GM12878 (cell line): Measurements from ENCODE around the gene PROB1. TPM values are rescaled to one million over a fixed set of nuclear protein-coding genes. Genes with fewer than 3 reads are reported as not detected.

ENCODE experiments used
- ATAC-seq: fragments of 200-7000 bp; cut with Tn5 transposase; 3 replicates; pipeline ENCODE4 v1.9.1; 2020; ENCODE audit warnings: mild to moderate bottlenecking, moderate library complexity
- BruUV-seq: library from RNA; stranded (reverse); fragments of 400-500 nt; replicated peaks from 2 replicates; lab custom pipeline; 2021; lab: Mats Ljungman, UMichigan
- CTCF ChIA-PET: fragments of 300-600 bp; sonication (Branson Sonifier 250); formaldehyde crosslinking; extraction: SDS; loops from one replicate; lab custom pipeline; 2021; ENCODE audit warnings: inconsistent platforms; lab: Yijun Ruan, JAX
- POLR2A ChIA-PET: fragments of 350-600 bp; formaldehyde crosslinking; extraction: SDS; loops from one replicate; lab custom pipeline; 2021; ENCODE audit warnings: inconsistent platforms; lab: Charles Lee
- RAD21 ChIA-PET: fragments of 300-600 bp; sonication (Branson Sonifier 250); formaldehyde crosslinking; loops from one replicate; lab custom pipeline; 2023; ENCODE audit warnings: antibody characterized with exemption; ENCODE audit not compliant: unreplicated experiment; lab: Charles Lee
- SMC1A ChIA-PET: fragments of 300-600 bp; sonication (Branson Sonifier 250); formaldehyde crosslinking; loops from one replicate; lab custom pipeline; 2023; ENCODE audit not compliant: unreplicated experiment, uncharacterized antibody; lab: Charles Lee
- DNase-seq: peaks from one replicate; pipeline ENCODE4 v3.0.0-alpha.2; 2011; ENCODE audit warnings: low read depth, low spot score
- FAIRE-seq: peaks from 3 replicates; lab custom pipeline; 2011; peaks lifted over from hg19 to GRCh38; lab: Jason Lieb, UNC
- H2AFZ ChIP-seq: 2 replicates; pipeline ENCODE4 v1.6.0; 2011; ENCODE audit warnings: low read depth, low read length, control low read depth; ENCODE audit not compliant: control insufficient read depth
- H3K27ac ChIP-seq: 2 replicates; pipeline ENCODE4 v1.5.1; 2011; ENCODE audit warnings: control low read depth; ENCODE audit not compliant: control insufficient read depth, insufficient read depth
- H3K27me3 ChIP-seq, 2 experiments: replicated peaks in 1 of 2; 2 replicates each; pipeline versions ENCODE4 v1.6.0 to v1.6.1; 2011; ENCODE audit warnings: low read length in 1 of 2; ENCODE audit not compliant: control insufficient read depth in 2 of 2, insufficient read depth in 2 of 2
- H3K36me3 ChIP-seq, 2 experiments: 2 replicates each; pipeline ENCODE4 v1.5.1; 2011; ENCODE audit warnings: low read length in 1 of 2; ENCODE audit not compliant: control insufficient read depth in 2 of 2, insufficient read depth in 2 of 2
- H3K4me1 ChIP-seq: 2 replicates; pipeline ENCODE4 v1.6.1; 2011; ENCODE audit warnings: mild to moderate bottlenecking, low read length, moderate library complexity, mixed read lengths; ENCODE audit not compliant: control insufficient read depth, insufficient read depth
- H3K4me2 ChIP-seq: 2 replicates; pipeline ENCODE4 v1.6.0; 2011; ENCODE audit warnings: control low read depth; ENCODE audit not compliant: control insufficient read depth, insufficient read depth
- H3K4me3 ChIP-seq: fragments of 200-600 bp; sonication (generic); 2 replicates; pipeline ENCODE4 v1.5.1; 2016
- H3K79me2 ChIP-seq: 2 replicates; pipeline ENCODE4 v1.6.0; 2011; ENCODE audit warnings: low read length; ENCODE audit not compliant: control insufficient read depth, insufficient read depth
- H3K9ac ChIP-seq: 2 replicates; pipeline ENCODE4 v1.8.0; 2011; ENCODE audit warnings: low read length, control low read depth, mixed read lengths; ENCODE audit not compliant: control insufficient read depth, insufficient read depth
- H3K9me3 ChIP-seq: replicated peaks from 3 replicates; pipeline ENCODE4 v1.5.1; 2011; ENCODE audit warnings: mild to moderate bottlenecking, low read length; ENCODE audit not compliant: control insufficient read depth, insufficient read depth
- H4K20me1 ChIP-seq: 2 replicates; pipeline ENCODE4 v1.6.0; 2011; ENCODE audit not compliant: control insufficient read depth, insufficient read depth
- CBX3 ChIP-seq: fragments of 200-600 bp; sonication (generic); IDR thresholded peaks from 2 replicates; pipeline ENCODE4 v1.6.1; 2016; ENCODE audit warnings: low read depth, borderline replicate concordance
- CHD1 ChIP-seq: IDR thresholded peaks from 2 replicates; pipeline ENCODE4 v1.6.1; 2012; ENCODE audit warnings: low read depth, low read length, improper control_type of control experiment
- EGR1 ChIP-seq, 2 experiments: IDR thresholded peaks; 1 replicate in 1 of 2; 2 replicates in 1 of 2; pipeline ENCODE4 v1.6.1; 2011 to 2012; ENCODE audit warnings: low read depth in 2 of 2, low read length in 2 of 2, borderline replicate concordance in 1 of 2, mild to moderate bottlenecking in 1 of 2, moderate library complexity in 1 of 2
- EZH2 ChIP-seq: IDR thresholded peaks from 2 replicates; pipeline ENCODE4 v1.6.1; 2012; ENCODE audit warnings: low read depth, mild to moderate bottlenecking, control low read depth, inconsistent platforms, low read length, borderline replicate concordance; ENCODE audit not compliant: control insufficient read depth
- LARP7 ChIP-seq: fragments of 450-650 bp; IDR thresholded peaks from 2 replicates; pipeline ENCODE4 v1.6.1; 2017; ENCODE audit warnings: mild to moderate bottlenecking
- MEF2A ChIP-seq: IDR thresholded peaks from 2 replicates; pipeline ENCODE4 v1.6.1; 2011; ENCODE audit warnings: low read depth, mild to moderate bottlenecking, low read length, moderate library complexity; ENCODE audit not compliant: insufficient read depth
- RFX5 ChIP-seq: IDR thresholded peaks from 2 replicates; pipeline ENCODE4 v1.6.1; 2011; ENCODE audit warnings: low read depth, low read length, improper control_type of control experiment
- SMC3 ChIP-seq: IDR thresholded peaks from 2 replicates; pipeline ENCODE4 v1.6.1; 2011; ENCODE audit warnings: low read length, improper control_type of control experiment, borderline replicate concordance
- SUPT20H ChIP-seq: IDR thresholded peaks from 2 replicates; pipeline ENCODE4 v1.6.1; 2011; ENCODE audit warnings: low read depth, mild to moderate bottlenecking, low read length, moderate library complexity, borderline replicate concordance; ENCODE audit not compliant: control insufficient read depth
- ZNF24 ChIP-seq: fragments of 450-650 bp; IDR thresholded peaks from 2 replicates; pipeline ENCODE4 v1.6.1; 2017; ENCODE audit warnings: antibody characterized with exemption, mild to moderate bottlenecking
- WGBS: methylation state at CpG from one replicate; pipeline ENCODE4 v1.1.6; 2016; ENCODE audit warnings: low lambda C conversion rate; ENCODE audit not compliant: insufficient replicate concordance, insufficient coverage; ENCODE audit errors: missing lambda C conversion rate; 5-methylcytosine and 5-hydroxymethylcytosine counted together
- in situ Hi-C: fragments of 300-500 bp; cut with MboI; formaldehyde crosslinking; loops from 9 replicates; pipeline ENCODE4 v1.14.3; 2018; ENCODE audit warnings: mixed read lengths
- intact Hi-C: fragments of 100-400 bp; cut with micrococcal nuclease; formaldehyde crosslinking; loops from one replicate; pipeline ENCODE4 v1.14.2; 2022; ENCODE audit not compliant: unreplicated experiment
- polyA plus RNA-seq, 11 experiments: library from polyadenylated mRNA; depleted of rRNA in 4 of 11; unstranded in 6 of 11; stranded (reverse) in 5 of 11; fragments of >200 nt; fragmentation: Nextera tagmentation in 4 of 11; fragmentation: Illumina TruSeq in 1 of 11; extraction: Ambion mirVana in 4 of 11; extraction: Trizol in 1 of 11; gene quantifications; 1 replicate in 1 of 11; 2 replicates in 10 of 11; pipeline versions ENCODE4 v1.2.1 to v1.2.3, GENCODE V29; 2011 to 2016; ENCODE audit warnings: inconsistent platforms in 2 of 11, missing spikeins in 2 of 11, low read depth in 1 of 11
- total RNA-seq, 4 experiments: library from RNA; depleted of rRNA in 3 of 4; stranded (reverse); fragments of >200 nt in 3 of 4; fragmentation: Illumina TruSeq in 1 of 4; extraction: Trizol in 1 of 4; gene quantifications; 2 replicates each; pipeline versions ENCODE4 v1.2.1 to v1.2.3, GENCODE V29; 2013 to 2021
- TF ChIP-seq, protein P1 (sequence below): fragments of 450-650 bp; IDR thresholded peaks from 2 replicates; pipeline ENCODE4 v1.6.1; 2018; ENCODE audit warnings: mild to moderate bottlenecking, low read depth, moderate library complexity; ENCODE audit not compliant: partially characterized antibody
- TF ChIP-seq, protein P2 (sequence below): fragments of 450-650 bp; IDR thresholded peaks from 2 replicates; pipeline ENCODE4 v1.6.1; 2017; ENCODE audit warnings: mild to moderate bottlenecking, moderate library complexity
- TF ChIP-seq, protein P3 (sequence below): fragments of 450-650 bp; IDR thresholded peaks from 2 replicates; pipeline ENCODE4 v1.6.1; 2017; ENCODE audit warnings: mild to moderate bottlenecking, low read depth, inconsistent platforms; ENCODE audit not compliant: poor library complexity, severe bottlenecking

The PROB1 gene
- total and polyA plus RNA-seq, 10 of the 15 experiments (the other 5 are each of a cell fraction or from before 2014, with no cell fraction given), result 0.14 to 8.1 (median 2.9) TPM

DNA sequence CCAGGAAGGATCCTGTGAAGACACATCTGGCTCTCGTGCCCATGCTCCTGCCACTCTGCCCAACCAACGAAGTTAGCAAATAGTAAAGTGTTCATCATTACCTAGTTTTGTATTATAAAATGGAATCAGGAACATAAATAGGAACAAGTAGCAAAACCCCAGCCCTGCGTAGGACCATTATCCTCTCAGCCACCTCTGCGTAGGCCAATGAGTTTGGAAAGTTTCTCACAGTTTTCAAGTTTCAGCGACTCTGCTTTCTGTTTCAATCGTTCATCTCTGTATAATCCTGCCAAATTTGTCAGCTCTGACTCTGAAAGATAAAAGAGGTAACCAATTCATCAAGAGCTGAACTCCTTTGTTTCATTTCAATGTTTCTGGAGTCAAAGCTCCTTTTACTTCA lies 19.1 kb upstream of the PROB1 start (continued):
- TF ChIP-seq, protein P1, sequence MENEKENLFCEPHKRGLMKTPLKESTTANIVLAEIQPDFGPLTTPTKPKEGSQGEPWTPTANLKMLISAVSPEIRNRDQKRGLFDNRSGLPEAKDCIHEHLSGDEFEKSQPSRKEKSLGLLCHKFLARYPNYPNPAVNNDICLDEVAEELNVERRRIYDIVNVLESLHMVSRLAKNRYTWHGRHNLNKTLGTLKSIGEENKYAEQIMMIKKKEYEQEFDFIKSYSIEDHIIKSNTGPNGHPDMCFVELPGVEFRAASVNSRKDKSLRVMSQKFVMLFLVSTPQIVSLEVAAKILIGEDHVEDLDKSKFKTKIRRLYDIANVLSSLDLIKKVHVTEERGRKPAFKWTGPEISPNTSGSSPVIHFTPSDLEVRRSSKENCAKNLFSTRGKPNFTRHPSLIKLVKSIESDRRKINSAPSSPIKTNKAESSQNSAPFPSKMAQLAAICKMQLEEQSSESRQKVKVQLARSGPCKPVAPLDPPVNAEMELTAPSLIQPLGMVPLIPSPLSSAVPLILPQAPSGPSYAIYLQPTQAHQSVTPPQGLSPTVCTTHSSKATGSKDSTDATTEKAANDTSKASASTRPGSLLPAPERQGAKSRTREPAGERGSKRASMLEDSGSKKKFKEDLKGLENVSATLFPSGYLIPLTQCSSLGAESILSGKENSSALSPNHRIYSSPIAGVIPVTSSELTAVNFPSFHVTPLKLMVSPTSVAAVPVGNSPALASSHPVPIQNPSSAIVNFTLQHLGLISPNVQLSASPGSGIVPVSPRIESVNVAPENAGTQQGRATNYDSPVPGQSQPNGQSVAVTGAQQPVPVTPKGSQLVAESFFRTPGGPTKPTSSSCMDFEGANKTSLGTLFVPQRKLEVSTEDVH, result no peak

DNA sequence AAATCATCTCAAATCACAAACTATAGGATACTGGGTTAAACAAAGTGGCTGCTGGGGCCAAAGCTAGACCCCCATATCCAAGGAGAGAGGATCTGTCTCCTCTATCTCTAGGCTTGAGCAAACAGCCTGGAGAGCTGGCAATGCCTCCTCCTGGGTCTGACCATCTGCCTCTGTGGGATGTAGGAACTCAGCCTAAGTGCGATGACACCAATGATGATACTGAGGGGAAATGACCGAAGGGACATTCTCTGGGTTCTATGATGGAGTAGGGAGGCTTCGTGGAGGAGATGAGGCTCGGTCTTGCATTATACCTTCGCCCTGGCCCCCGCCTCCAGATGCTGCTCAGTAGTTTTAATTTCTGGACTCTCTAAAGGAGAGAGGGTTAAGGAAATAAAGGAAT lies 18.2 kb upstream of the PROB1 start:
- no peak for FAIRE-seq
- no peak overlapping the region for H3K4me3 ChIP-seq
- H3K9me3 ChIP-seq, result no peaks in the 10 kb centered on the region
- no peaks in the 10 kb centered on the region for H3K79me2 ChIP-seq
- no peak overlapping the region for H3K9ac ChIP-seq
- ATAC-seq, result no peak
- no peaks in the 10 kb centered on the region for H3K27me3 ChIP-seq
- no peak overlapping the region for H3K27ac ChIP-seq
- no peaks in the 10 kb centered on the region for H3K36me3 ChIP-seq
- ChIA-PET SMC1A (interaction anchor here (1.1 to 2.2 kb wide), 4 partner anchors 10 to 104 kb away, joined by 3 to 19 read pairs (median 6); no protein-coding TSS in a partner anchor), POLR2A (interaction anchor here (1.2 kb wide), 3 partner anchors 9 to 25 kb away, joined by 3 to 4 read pairs (median 4); no protein-coding TSS in a partner anchor), CTCF (interaction anchor here (1.2 to 3.8 kb wide), 2 partner anchors 9 to 100 kb away, joined by 5 to 24 read pairs; no protein-coding TSS in a partner anchor), RAD21 (no interaction called here)
- in situ Hi-C loops, result no loop called here
- H3K4me2 ChIP-seq, result no peak overlapping the region
- BruUV-seq, result no TSS peak
- intact Hi-C loops, result no loop called here
- peaks cover 21% of the 10 kb centered on the region for H3K4me1 ChIP-seq
- DNase-seq, result no peak
- 88% methylated on average over 6 of the region's 6 CpGs for WGBS
- no peak overlapping the region for H2AFZ ChIP-seq
- H4K20me1 ChIP-seq, result no peaks in the 10 kb centered on the region
- no peak for TF ChIP-seq EGR1 (IDR thresholded peaks at IDR 0.05; ENCODE audit: borderline replicate concordance in 1 of 2, low read depth in 2 of 2, low read length in 2 of 2)
- no peak for TF ChIP-seq SMC3
- no peak for TF ChIP-seq CBX3
- TF ChIP-seq, protein P2, sequence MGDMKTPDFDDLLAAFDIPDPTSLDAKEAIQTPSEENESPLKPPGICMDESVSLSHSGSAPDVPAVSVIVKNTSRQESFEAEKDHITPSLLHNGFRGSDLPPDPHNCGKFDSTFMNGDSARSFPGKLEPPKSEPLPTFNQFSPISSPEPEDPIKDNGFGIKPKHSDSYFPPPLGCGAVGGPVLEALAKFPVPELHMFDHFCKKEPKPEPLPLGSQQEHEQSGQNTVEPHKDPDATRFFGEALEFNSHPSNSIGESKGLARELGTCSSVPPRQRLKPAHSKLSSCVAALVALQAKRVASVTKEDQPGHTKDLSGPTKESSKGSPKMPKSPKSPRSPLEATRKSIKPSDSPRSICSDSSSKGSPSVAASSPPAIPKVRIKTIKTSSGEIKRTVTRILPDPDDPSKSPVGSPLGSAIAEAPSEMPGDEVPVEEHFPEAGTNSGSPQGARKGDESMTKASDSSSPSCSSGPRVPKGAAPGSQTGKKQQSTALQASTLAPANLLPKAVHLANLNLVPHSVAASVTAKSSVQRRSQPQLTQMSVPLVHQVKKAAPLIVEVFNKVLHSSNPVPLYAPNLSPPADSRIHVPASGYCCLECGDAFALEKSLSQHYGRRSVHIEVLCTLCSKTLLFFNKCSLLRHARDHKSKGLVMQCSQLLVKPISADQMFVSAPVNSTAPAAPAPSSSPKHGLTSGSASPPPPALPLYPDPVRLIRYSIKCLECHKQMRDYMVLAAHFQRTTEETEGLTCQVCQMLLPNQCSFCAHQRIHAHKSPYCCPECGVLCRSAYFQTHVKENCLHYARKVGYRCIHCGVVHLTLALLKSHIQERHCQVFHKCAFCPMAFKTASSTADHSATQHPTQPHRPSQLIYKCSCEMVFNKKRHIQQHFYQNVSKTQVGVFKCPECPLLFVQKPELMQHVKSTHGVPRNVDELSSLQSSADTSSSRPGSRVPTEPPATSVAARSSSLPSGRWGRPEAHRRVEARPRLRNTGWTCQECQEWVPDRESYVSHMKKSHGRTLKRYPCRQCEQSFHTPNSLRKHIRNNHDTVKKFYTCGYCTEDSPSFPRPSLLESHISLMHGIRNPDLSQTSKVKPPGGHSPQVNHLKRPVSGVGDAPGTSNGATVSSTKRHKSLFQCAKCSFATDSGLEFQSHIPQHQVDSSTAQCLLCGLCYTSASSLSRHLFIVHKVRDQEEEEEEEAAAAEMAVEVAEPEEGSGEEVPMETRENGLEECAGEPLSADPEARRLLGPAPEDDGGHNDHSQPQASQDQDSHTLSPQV, result no peak
- TF ChIP-seq MEF2A, result no peak
- TF ChIP-seq SUPT20H, result no peak
- TF ChIP-seq EZH2, result no peak
- TF ChIP-seq LARP7, result no peak
- TF ChIP-seq CHD1, result no peak
- TF ChIP-seq, protein P3, sequence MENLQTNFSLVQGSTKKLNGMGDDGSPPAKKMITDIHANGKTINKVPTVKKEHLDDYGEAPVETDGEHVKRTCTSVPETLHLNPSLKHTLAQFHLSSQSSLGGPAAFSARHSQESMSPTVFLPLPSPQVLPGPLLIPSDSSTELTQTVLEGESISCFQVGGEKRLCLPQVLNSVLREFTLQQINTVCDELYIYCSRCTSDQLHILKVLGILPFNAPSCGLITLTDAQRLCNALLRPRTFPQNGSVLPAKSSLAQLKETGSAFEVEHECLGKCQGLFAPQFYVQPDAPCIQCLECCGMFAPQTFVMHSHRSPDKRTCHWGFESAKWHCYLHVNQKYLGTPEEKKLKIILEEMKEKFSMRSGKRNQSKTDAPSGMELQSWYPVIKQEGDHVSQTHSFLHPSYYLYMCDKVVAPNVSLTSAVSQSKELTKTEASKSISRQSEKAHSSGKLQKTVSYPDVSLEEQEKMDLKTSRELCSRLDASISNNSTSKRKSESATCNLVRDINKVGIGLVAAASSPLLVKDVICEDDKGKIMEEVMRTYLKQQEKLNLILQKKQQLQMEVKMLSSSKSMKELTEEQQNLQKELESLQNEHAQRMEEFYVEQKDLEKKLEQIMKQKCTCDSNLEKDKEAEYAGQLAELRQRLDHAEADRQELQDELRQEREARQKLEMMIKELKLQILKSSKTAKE, result no peak
- no peak for TF ChIP-seq RFX5
- TF ChIP-seq ZNF24, result no peak
